Measurements from ENCODE around the gene CPNE5.

The CPNE5 gene

DNA sequence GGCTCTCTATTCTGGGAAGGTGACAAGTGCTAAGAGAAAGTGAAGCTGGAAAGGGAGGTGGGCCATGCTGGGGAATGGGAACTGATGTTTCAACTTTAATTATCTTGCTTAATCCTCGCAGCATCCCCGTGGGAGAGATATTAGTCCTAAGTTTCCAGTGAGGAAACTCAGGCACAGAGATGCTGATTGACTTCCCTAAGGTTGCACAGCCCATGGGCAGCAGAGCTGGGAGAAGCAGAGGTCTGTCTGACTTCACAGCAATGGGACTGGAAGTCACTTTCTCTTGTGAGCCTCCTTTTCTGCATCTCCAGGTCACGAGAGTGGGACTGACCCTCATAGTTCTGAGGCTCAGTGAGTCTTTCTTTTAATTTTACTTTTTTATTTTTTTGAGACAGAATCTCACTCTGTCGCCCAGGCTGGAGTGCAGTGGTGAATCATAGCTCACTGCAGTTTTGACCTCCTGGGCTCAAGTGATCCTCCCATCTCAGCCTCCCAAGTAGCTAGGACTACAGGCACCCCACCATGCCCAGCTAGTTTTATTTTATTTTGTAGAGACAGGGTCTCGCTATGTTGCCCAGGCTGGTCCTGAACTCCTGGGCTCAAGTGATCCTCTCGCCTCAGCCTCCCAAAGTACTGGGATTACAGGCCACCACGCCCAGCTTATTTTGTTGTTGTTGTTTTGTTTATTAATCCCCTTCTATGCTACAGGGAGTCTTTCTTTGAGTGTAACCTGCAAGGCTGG, 139.0 kb downstream of the CPNE5 start:
- DNase-seq (ENCODE audit: low read depth): no peak

DNA sequence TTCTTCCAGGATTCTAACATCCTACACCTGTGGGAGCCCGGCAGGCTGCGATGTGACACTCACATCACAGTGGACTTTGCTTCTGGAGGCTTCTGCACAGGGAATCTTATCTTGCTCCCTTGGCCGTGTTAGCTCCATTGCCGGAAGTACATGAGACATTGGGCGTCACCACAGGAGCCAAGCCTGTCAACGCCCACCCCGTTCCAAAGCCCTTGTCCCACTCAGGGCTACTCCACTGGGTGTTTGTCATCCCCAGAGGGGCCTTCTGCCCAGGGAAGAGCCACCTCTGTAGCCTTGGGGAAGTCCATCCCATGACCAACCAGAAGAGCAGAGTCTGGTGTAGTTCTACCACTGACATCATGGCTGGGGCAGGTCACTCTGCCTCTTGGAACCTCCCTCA, 139.9 kb downstream of the CPNE5 start:
- DNase-seq (ENCODE audit: low read depth): no peak

DNA sequence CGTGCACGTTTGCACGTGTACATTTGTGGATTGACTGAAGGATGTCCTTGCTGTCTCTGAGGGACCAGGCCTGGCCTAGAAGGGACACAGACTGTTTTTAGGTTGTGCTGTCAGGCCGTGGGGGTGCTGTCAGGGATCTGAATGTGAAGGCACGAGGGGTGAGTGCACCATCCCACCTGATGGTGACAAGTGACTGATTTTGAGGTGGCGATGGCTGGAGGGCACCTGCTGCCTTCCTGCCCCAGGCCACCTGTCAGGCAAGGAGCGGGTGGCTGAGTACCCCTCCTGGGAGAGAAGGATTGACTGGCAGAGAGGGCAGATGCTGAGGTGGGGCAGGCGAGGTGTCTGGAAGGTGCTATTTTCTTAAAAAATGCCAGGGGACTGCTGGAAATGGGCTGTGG, 140.4 kb downstream of the CPNE5 start:
- DNase-seq (ENCODE audit: low read depth): no peak

DNA sequence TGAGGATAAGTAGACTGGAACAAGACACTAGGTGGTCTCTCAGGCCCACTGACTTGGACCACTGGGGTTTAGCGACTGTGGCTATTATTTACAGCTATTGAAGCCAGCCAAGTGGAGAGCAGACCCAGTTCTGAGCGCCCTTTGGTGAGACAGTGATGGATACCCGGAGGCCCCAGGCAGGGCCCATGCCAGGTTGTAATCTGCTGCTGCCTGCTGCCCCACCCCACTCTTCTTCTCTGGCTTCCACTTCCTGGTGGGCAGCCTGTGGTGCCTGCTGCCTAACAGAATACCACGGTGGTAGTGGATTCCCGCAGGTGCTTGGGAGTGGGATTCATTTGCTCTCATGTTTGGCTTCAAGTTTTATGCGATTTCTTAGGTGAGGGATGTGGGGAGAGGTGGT, 141.0 kb downstream of the CPNE5 start:
- no peak for DNase-seq (ENCODE audit: low read depth)

DNA sequence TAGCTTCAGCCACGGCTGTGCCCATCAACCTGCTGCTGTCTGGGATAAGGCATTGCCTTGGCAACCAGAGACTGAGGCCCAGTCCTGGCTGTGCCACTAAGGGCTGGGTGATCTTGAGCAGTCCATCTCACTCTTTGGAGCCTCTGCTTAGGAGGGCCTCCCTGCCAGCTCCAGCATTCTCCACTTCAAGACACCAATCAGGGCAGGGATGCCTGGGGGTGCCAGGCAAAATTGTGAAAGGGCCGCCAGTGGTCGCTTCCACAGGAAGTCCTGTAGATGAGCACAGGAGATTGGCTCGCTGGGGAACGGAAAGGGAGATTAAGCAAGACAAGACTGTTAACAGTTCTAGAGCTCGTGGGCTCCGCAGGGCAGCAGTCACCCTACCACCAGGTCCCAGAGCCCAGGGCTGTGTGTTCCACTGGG, 141.8 kb downstream of the CPNE5 start, which contains the start of gene RAB44:
RAB44 (plus strand) TSS at position 346 of the 423 bp plus-strand sequence. CDS start 6,410 bp downstream, outside the sequence.
- no peak for DNase-seq (ENCODE audit: low read depth)

DNA sequence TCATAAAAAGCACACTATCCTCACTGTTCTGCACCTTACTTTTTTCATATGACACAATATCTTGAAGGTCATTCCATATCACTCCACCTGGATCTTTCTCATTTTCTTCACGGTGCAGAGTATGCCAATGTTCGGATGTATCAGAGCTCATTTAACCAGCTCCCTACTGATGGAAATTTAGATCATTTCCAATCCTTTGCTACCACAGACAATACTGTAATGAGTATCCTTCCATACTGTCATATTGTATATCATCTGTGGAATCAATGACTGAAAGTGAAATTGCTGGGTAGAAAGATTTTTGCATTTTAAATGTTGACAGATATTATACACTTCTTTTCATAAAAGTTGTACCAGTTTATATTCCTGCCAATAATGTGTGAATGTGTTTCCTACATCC, 143.8 kb downstream of the CPNE5 start:
- no peak for DNase-seq (ENCODE audit: low read depth)

DNA sequence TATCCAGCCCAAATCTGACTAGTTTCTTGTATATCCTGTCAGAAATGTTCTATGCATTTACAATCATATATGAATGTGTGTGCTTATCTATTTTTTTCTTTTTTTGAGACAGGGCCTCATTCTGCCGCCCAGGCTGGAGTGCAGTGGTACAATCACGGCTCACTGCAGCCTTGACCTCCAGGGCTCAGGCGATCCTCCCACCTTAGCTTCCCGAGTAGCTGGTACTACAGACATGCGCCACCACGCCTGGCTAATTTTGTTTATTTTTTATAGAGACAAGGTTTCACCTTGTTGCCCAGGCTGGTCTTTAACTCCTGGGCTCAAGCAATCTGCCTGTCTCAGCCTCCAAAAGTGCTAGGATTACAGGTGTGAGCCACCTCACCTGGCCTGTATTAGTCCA, 144.6 kb downstream of the CPNE5 start:
- no peak for DNase-seq (ENCODE audit: low read depth)

DNA sequence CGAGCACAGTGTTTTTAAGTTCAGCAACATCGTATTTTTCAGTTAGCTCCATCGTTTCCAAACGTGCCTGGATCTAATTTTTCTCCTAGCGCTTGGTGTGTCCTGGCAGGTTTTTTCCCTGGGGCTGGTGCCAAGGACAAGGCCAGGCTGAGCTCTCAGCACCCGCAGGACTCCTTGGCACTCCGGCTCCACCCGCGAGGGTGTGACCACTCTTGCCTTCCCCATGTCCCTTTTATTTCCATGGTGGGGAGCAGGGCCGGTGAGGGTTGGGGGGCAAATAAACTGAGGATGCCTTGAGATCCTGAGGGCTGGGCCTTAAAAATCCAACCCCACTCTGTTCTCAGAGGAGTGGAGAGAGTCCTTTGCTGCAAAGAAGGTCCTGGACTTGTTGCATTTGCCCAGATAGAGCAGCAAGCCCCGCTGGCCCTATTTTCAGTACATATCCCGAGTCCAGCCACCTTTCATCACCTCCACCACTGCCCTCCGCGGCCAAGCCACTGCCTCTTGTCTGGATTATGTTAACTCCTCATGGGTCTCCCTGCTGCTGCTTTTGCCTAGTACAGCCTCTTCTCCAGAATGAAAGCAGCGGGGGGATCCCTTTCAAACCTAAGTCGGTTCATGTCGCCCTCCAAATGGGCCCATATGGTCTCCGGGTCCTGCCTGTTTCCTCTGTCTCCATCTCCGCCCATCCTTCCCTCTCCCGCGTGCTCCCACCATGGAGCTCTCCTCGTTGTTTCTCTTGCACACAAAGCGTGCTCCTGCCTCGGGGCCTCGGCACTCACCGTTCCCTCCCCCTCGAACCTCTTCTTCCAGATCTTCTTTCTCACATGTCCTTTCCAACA, 146.2 kb downstream of the CPNE5 start:
- DNase-seq (ENCODE audit: low read depth): peak; percentile 10

DNA sequence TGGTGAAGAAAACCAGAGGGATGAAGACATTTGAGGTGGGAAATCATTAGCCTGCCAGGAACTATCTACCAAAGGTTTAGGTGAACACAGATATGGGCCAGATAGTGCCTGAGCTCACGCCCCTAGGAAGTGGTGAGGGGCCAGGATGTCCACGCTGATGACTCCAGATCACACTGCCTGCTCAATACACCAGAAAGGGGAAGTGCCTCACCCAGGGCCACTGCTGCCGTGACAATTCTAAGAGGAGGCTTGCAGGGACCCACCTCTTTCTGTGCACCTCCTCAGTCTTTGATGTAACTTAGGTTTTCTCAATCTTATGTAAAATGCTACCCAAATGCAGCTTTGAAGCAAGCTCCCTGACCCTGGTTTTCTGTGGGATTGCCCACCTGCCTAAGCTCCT, 147.0 kb downstream of the CPNE5 start:
- DNase-seq (ENCODE audit: low read depth): no peak

DNA sequence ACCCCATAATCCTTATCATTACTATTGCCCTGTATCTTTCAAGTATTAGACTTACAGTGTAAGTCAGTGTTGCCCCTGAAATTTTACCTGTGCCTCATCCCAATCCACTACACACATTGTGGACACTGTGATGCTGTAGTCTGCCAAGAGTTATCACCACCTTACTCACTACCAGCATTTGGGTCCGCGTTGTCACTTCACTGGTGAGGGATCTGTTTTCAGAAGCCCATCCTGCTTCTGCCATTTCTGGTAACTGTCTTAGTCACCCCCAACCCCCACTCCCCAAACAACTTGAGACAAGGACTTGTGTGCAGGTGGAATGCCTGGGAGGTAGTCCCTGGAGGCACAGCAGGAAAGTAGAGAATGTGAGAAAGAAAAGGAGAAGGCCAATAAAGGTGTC, 147.6 kb downstream of the CPNE5 start:
- no peak for DNase-seq (ENCODE audit: low read depth)

DNA sequence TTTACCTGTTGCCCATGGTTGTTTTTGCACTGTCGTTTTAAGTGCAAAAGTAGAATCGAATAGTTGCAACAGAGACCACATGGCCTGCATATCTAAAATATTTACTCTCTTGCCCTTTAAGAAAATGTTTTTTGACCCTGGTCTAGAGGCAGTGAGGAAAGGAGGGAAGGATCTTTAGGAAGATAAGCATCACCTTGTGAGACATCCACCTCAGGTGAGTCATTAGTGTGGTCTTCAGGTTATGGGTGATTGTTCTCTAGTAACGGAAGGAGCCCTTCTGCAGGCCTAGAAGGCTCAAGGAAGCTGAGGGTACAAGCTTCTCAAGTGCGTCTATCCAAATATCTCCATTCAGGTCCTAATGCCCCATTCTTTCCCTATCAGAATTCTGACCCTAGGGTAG, 148.2 kb downstream of the CPNE5 start:
- DNase-seq (ENCODE audit: low read depth): no peak

Measured in EH (cell line).